GM12892 (cell line): Measurements from ENCODE around the gene SNED1.

Experiments used
- POLR2A ChIP-seq: IDR thresholded peaks from 2 replicates; pipeline ENCODE4 v1.6.1; 2011; ENCODE audit warnings: low read depth, low read length, control low read depth
- POLR2AphosphoS5 ChIP-seq: IDR thresholded peaks from 2 replicates; pipeline ENCODE4 v1.6.1; 2011; ENCODE audit warnings: low read depth, low read length, control low read depth
- TAF1 ChIP-seq: IDR thresholded peaks from 2 replicates; pipeline ENCODE4 v1.6.1; 2011; ENCODE audit warnings: low read depth, mild to moderate bottlenecking, control low read depth, low read length, borderline replicate concordance

DNA sequence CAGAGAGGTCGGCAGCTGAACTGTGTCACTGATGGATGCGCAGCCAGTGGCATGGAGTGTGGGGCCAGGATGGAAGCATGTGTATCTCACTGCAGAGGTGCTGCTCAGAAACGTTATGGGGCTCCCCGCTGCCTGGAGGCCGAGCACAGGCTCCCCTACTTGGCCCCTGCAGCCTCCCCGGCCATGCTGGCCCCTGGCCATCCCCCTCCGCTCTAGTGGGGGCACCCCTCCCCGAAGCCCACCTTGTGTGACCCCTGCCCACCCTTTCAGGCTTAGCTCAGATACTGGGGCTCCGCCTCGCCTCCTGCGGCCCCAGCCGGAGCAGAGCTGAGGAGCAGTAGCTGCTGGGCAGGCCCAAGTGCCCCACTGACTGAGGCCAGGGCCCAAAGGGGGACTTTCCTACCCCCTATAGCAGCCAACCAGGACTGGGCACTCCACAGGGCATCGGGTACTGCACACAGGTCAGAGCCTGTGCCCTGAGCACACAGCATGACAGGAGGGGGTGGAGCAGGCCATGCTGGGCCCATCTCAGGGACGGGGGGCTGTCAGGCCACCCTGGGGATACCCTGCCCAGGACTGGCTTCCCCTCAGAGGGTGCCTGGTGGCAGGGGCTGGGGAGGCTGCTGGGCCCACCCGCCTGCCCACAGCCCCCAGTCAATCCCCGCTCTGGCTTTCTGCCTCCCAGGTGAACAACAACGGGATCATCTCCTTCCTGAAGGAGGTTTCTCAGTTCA, 31.3 kb downstream of the SNED1 start:
- TF ChIP-seq POLR2A (no peak), POLR2AphosphoS5 (no peak), TAF1 (no peak)
